SKM-1 (cell line): ENCODE measurements around the gene SV2C.
"Not testable (repeated sequence)": the region's sequence is repeated elsewhere in the genome, so short reads cannot be mapped to it uniquely, and the experiment has no call there.

ENCODE experiments used
- DNase-seq: peaks from one replicate; lab custom pipeline; 2025; ENCODE audit not compliant: unreplicated experiment; lab: John Stamatoyannopoulos, UW

The SV2C gene

GRCh38 chr5:76199336-76200318 is 116.4 kb downstream of the SV2C start:
- DNase-seq: no peak

GRCh38 chr5:76202182-76202581 is 119.0 kb downstream of the SV2C start:
- no peak for DNase-seq

- DNase-seq: no peak
Measured at GRCh38 chr5:76204191-76204590, 121.0 kb downstream of the SV2C start.

DNA sequence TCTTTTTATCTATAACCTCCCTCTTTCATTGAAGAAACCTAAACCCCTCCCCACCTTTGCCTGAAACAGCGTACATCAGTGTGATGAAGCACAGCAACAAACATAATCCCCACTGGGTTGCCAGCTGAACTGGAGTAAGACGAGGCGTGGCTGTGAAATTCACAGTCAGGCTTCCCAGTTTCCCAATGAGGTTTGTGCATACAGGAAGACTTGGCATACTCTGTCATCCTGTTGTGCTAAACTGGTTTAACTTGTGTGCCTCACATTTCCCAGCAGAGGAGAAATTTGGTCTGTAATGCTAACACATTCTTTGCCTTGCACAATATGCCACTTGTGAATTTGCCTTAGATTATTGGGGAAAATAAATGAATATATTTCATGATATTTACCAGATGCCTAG is 121.5 kb downstream of the SV2C start:
- no peak for DNase-seq

- DNase-seq: no peak
Measured at GRCh38 chr5:76207120-76207519, 123.9 kb downstream of the SV2C start.

DNA sequence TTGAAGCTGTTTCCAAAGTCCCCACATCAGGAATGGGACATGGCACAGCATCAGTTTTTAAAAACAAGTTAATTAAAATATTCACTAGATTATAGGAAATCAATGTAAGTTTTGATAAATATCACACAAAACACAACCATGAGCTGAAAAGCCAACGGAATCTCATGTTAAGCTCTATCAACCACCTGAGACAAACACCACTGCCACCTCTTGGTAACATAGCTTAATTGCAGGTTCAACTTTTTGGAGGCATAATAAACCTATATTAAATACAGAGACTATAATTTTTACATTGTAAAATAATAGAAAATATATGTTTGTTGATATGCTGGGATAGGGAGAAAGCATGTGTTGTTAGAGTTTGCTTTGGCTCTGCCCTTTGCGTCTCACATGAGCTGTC is 126.1 kb downstream of the SV2C start:
- no peak for DNase-seq

DNA sequence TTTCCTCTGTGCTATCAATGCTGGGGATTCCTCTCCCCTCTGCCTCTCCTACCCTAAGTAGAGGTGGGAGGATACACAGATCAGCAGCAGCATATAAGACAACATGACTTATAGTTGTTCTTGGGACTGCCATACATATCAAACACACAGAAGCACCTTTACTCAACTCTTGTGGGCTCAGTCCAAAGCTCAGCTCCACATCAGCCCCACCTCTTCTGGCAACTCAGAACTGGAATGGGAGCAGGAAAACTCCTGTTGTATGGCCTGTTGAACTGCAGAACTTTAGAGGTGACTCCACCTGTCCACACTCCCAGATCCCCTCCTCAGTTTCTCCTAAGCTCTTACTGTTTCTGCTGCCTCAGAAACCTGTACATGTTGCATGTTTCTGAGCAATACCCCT is 127.8 kb downstream of the SV2C start:
- no peak for DNase-seq

DNA sequence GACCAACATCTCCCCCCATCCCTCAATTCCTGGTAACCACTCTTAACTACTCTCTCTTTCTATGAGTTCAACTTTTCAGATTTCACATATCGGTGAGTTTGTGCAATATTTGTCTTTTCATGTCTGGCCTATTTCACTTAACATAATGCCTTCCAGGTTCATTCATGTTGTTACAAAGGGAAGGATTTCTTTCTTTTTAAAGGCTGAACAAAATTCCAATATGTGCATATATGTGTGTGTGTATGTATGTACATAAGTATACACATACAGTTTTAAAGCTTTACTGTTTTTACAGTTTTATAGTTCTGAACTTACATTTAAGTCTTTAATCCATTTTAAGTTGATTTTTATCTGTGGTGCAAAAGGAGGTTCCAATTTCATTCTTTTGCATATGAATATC is 130.7 kb downstream of the SV2C start:
- no peak for DNase-seq

- no peak for DNase-seq
Measured at GRCh38 chr5:76216748-76217147, 133.6 kb downstream of the SV2C start.

DNA sequence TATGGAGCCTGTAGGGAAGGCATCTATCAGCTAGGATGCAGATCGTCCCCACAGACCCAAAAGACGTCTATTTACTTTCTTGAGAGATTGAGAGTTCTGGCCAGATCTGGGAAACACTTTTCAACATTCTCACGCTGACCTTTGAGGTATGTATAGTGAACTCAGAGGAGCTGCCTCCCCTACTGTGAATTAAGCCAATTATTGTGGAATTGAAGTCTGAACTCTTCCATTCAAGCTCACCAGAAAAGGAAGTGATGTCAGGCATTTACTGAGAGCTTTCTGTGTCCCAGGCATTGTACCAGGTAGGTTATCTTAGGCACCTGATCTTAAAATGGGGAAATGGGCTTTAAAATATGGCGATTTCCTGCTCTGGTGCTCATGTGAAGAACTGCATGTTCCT is 136.5 kb downstream of the SV2C start:
- no peak for DNase-seq

- no peak for DNase-seq
Measured at GRCh38 chr5:76221311-76221710, 138.1 kb downstream of the SV2C start.

GRCh38 chr5:76222318-76222717 is 139.1 kb downstream of the SV2C start:
- DNase-seq: no peak

DNA sequence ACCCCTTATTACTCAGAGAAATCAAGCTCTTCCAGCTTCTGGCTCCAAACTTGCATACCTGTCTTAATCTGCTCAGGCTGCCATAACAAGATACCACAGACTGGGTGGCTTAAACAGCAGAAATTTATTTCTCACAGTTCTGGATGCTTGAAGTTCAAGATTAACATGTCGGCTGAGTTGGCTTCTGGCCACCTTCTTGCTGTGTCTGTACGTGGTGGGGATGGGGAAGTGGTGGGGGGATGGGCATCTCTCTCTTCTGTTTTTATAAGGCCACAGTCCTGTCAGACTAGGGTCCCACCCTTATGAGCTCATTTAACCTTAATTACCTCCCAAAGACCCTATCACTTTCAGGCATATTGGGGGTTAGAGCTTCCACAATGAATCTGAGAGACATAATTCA is 140.5 kb downstream of the SV2C start:
- DNase-seq: no peak

GRCh38 chr5:76224898-76225297 is 141.7 kb downstream of the SV2C start:
- no peak for DNase-seq

DNA sequence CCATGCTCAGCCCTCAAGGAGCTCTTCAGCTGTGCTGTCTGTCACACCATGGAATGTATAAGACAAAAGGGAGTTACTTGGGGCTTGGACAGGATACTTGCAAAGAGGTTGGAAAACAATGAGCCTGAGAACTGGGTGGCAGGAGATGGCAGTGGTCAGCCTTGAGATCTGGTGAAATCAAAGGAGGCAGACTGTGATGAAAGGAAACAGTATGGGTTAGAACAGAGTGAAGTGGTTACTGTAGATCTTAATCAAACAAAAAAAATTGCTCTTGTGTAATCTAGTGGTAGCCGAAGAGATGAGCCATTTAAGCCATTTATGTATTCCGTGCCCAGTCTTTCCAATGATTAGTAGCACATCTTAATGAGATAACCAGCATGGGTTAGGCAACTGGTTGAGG is 142.2 kb downstream of the SV2C start:
- no peak for DNase-seq

DNA sequence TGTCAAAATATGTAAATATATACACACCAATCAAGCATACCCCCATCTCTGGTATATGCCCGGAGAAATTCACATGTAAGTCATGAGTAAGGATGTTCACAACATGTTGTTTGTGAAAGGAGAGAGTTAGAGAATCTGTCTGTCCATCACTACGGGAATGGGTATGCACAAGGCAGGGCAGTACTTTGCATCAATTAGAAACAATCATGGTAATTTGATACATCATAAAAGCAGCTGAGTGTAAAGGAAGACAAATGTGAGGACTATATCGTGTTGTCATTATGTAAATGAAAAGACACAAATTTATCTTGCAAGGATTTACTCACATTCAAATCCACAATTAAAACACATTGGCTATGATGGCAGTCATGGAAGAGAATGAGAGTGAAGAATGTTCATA is 146.7 kb downstream of the SV2C start:
- no peak for DNase-seq

DNA sequence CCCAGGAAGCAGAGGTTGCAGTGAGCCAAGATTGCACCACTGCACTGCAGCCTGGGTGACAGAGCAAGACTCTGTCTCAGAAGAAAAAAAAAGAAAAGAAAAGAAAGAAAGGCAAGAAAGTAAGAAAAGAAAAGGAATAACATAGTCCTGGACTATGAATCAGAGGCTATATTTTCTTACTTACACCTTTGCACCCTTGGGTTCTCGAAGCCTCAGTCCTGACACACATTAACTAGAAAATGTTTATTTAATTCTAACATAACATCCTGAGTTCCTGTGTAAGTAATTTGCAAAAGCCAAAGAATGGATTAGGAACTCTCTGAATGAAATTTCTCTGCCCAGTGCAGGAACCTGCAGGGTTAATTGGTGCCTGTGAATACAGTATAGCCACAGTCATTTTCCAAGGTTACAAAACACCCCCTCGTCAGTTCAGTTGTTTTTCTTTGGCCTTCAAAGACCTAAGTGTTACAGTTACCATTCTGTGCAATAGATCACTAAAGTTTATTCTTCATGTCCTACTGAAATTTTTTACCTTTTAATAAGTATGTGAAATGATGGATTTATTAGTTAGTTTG is 147.6 kb downstream of the SV2C start:
- DNase-seq: no peak

DNA sequence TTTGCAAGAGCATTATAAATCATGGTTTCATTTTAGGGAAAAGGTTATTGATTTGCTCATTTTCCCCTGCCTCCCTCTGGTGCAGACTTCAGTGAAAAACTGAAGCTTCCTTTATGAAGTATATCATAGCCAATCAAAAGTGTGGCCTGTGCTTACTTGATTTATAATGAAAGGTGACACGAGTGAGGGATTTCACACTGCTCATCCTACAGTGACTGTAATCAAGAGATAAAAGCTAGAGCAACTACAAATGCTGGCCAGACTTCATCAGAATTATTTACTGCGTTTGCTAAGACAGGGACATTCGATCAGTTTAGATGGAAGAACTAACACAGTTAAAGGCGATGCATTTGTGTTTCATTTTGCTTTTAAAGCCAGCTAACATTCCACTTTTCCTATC is 151.5 kb downstream of the SV2C start:
- no peak for DNase-seq

GRCh38 chr5:76236684-76237083 is 153.5 kb downstream of the SV2C start:
- no peak for DNase-seq

GRCh38 chr5:76240336-76240735 is 157.2 kb downstream of the SV2C start:
- DNase-seq: no peak

GRCh38 chr5:76242155-76242554 is 159.0 kb downstream of the SV2C start:
- not testable (repeated sequence) for DNase-seq

DNA sequence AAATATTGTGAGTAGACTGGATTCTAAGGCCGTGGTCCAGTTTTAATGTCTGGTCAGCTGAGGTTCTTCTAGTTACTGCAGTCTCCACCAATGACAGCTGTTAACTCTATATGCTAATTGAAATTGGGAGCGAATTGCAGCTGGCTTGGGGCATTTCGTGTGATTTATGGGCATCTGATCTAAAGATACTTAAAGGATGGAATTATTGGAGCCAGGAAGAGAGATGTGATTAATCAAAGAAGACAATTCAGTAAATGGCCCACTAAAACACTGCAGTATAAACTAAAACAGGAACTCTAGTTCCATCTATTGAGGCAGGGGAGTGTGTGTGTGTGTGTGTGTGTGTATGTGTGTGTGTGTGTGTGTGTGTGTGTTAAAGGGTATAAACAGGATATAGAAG is 162.4 kb downstream of the SV2C start:
- DNase-seq: no peak

DNA sequence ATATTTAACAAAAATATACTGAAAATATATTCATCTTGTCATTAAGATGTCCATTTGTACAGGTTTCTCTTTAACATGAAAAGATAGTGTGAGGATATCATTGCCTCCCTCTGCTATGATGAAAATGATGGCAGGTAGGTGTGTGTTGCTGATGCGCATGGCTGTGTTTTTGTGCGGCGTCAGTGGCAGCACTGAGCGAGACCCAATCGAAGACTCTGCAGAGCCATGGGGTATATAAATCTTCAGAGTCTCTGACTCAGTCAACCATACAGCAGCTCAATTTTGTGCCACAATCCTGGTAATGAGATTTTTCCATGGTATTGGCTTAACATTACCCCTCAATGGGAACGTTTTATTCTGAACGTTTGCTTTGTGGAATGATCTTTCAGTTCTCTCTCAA is 166.4 kb downstream of the SV2C start:
- DNase-seq: no peak
